K562 (cell line): Measurements from ENCODE around the gene ZDHHC5. TPM values are rescaled to one million over a fixed set of nuclear protein-coding genes. Genes with fewer than 3 reads are reported as not detected.
A peak's percentile ranks its signal among the peaks of the same experiment; 100 is the strongest.

Experiments
- ATAC-seq: fragments of 200-7000 bp; cut with Tn5 transposase; 3 replicates; pipeline ENCODE4 v1.9.1; 2020; ENCODE audit warnings: moderate library complexity
- BruUV-seq: library from RNA; stranded (reverse); fragments of 400-500 nt; replicated peaks from 2 replicates; lab custom pipeline; 2021; lab: Mats Ljungman, UMichigan
- CTCF ChIA-PET: fragments of 300-600 bp; formaldehyde crosslinking; extraction: SDS; loops from one replicate; lab custom pipeline; 2021; ENCODE audit warnings: low intra/inter-chr PET ratio; lab: Yijun Ruan, JAX
- POLR2A ChIA-PET: fragments of 300-600, 350-650 bp; sonication (Branson Sonifier 250); formaldehyde crosslinking; extraction: SDS; loops from one replicate; lab custom pipeline; 2021; ENCODE audit warnings: antibody characterized with exemption, inconsistent platforms; lab: Yijun Ruan, JAX
- DNase-seq, 4 experiments: peaks; one replicate each; pipeline versions ENCODE4 v3.0.0 to v3.0.0-alpha.2; 2011 to 2018; ENCODE audit warnings: low spot score in 3 of 4, mixed read lengths in 3 of 4; ENCODE audit errors: extremely low read depth in 1 of 4
- FAIRE-seq: peaks from 2 replicates; lab custom pipeline; 2011; peaks lifted over from hg19 to GRCh38; lab: Jason Lieb, UNC
- H2AFZ ChIP-seq: 2 replicates; pipeline ENCODE4 v1.6.0; 2011; ENCODE audit warnings: low read depth, low read length, control low read depth, inconsistent platforms
- H3K27ac ChIP-seq: fragments of 200-600 bp; 3 replicates; pipeline ENCODE4 v1.8.0; 2011; ENCODE audit warnings: low read depth, mild to moderate bottlenecking, control low read depth, inconsistent platforms, low read length, moderate library complexity, mixed read lengths; ENCODE audit errors: extremely low read depth
- H3K27me3 ChIP-seq, 2 experiments: fragments of 300-600 bp in 1 of 2; 2 replicates in 1 of 2; 3 replicates in 1 of 2; pipeline versions ENCODE4 v1.6.0 to v1.8.0; 2011; ENCODE audit warnings: inconsistent platforms in 2 of 2, low read length in 2 of 2, mild to moderate bottlenecking in 1 of 2, mixed read lengths in 1 of 2, moderate library complexity in 1 of 2; ENCODE audit not compliant: control insufficient read depth in 2 of 2, insufficient read depth in 2 of 2
- H3K36me3 ChIP-seq: fragments of 300-600 bp; 3 replicates; pipeline ENCODE4 v1.8.0; 2011; ENCODE audit warnings: mild to moderate bottlenecking, low read length, inconsistent platforms; ENCODE audit not compliant: control insufficient read depth, insufficient read depth
- H3K4me1 ChIP-seq, 2 experiments: fragments of 200-600 bp in 1 of 2; replicated peaks in 1 of 2; 2 replicates in 1 of 2; 3 replicates in 1 of 2; pipeline versions ENCODE4 v1.5.1 to v1.8.0; 2011; ENCODE audit warnings: inconsistent platforms in 2 of 2, low read length in 2 of 2, mild to moderate bottlenecking in 1 of 2, mixed read lengths in 1 of 2, moderate library complexity in 1 of 2; ENCODE audit not compliant: control insufficient read depth in 2 of 2, insufficient read depth in 2 of 2
- H3K4me2 ChIP-seq: 2 replicates; pipeline ENCODE4 v1.6.1; 2011; ENCODE audit warnings: low read length, control low read depth, inconsistent platforms, mixed read lengths; ENCODE audit not compliant: insufficient read depth
- H3K4me3 ChIP-seq: fragments of 200-600 bp; sonication (generic), shearing (Covaris generic); 2 replicates; pipeline ENCODE4 v1.5.1; 2016; ENCODE audit warnings: control low read depth, inconsistent platforms
- H3K79me2 ChIP-seq: fragments of 200-600 bp; 3 replicates; pipeline ENCODE4 v1.8.0; 2011; ENCODE audit warnings: low read length, inconsistent platforms; ENCODE audit not compliant: control insufficient read depth, insufficient read depth
- H3K9ac ChIP-seq, 2 experiments: 2 replicates each; pipeline versions ENCODE4 v1.6.0 to v1.6.1; 2011; ENCODE audit warnings: low read depth in 2 of 2, low read length in 2 of 2, control low read depth in 1 of 2, inconsistent platforms in 1 of 2, mild to moderate bottlenecking in 1 of 2, mixed read lengths in 1 of 2; ENCODE audit not compliant: insufficient read depth in 1 of 2
- H3K9me1 ChIP-seq: one replicate; pipeline ENCODE4 v1.6.0; 2011; ENCODE audit warnings: inconsistent platforms, mild to moderate bottlenecking, low read length, moderate library complexity; ENCODE audit not compliant: control insufficient read depth, insufficient read depth
- H3K9me3 ChIP-seq: replicated peaks from 2 replicates; pipeline ENCODE4 v1.5.1; 2011; ENCODE audit warnings: low read depth, low read length, inconsistent platforms; ENCODE audit not compliant: control insufficient read depth, insufficient read depth
- H4K20me1 ChIP-seq: replicated peaks from 2 replicates; pipeline ENCODE4 v1.6.1; 2011; ENCODE audit warnings: low read length, inconsistent platforms, mixed read lengths; ENCODE audit not compliant: control insufficient read depth, insufficient read depth
- CREM ChIP-seq: IDR thresholded peaks from 2 replicates; pipeline ENCODE4 v1.6.1; 2014; ENCODE audit warnings: antibody characterized with exemption, low read depth
- MYNN ChIP-seq, 2 experiments: sonication (generic); formaldehyde crosslinking in 1 of 2; IDR thresholded peaks; 2 replicates each; pipeline versions ENCODE4 v1.5.0 to v1.6.1; 2016 to 2020; ENCODE audit warnings: antibody characterized with exemption in 1 of 2, missing genetic modification reagents in 1 of 2
- TBP ChIP-seq: optimal IDR thresholded peaks from 2 replicates; pipeline ENCODE3; 2011; ENCODE audit warnings: low read depth, low read length, improper control_type of control experiment
- ZNF780A ChIP-seq: fragments of 250-450 bp; sonication (Bioruptor Pico); IDR thresholded peaks from 2 replicates; pipeline ENCODE4 v1.5.0; 2021; ENCODE audit warnings: mild to moderate bottlenecking
- ZNF79 ChIP-seq: fragments of 250-450 bp; sonication (Bioruptor Pico); IDR thresholded peaks from 2 replicates; pipeline ENCODE4 v1.4.0; 2020; ENCODE audit warnings: low read depth, mild to moderate bottlenecking, moderate library complexity
- WGBS: fragments of 100-300 bp; shearing (Covaris generic); methylation state at CpG from one replicate; pipeline ENCODE4 v1.1.6; 2016; ENCODE audit warnings: low coverage, mixed read lengths; ENCODE audit not compliant: insufficient coverage; ENCODE audit errors: missing lambda C conversion rate; 5-methylcytosine and 5-hydroxymethylcytosine counted together
- in situ Hi-C: fragments of 300-500 bp; cut with MboI; formaldehyde crosslinking; loops from 4 replicates; pipeline ENCODE4 v1.15.0; 2018; ENCODE audit warnings: inconsistent platforms, mixed read lengths
- intact Hi-C: fragments of 100-400 bp; cut with micrococcal nuclease; formaldehyde crosslinking; loops from 2 replicates; pipeline ENCODE4 v1.14.2; 2022
- polyA plus RNA-seq, 8 experiments: library from polyadenylated mRNA; depleted of rRNA in 4 of 8; stranded (reverse) in 5 of 8; unstranded in 3 of 8; fragments of >200 nt; fragmentation: Nextera tagmentation in 2 of 8; fragmentation: Illumina TruSeq in 1 of 8; extraction: Ambion mirVana in 2 of 8; extraction: Trizol in 1 of 8; gene quantifications; 2 replicates each; pipeline versions ENCODE4 v1.2.1 to v1.2.3, GENCODE V29; 2011 to 2014; ENCODE audit warnings: inconsistent platforms in 1 of 8, missing spikeins in 1 of 8
- total RNA-seq, 7 experiments: library from RNA; depleted of rRNA in 6 of 7; stranded (reverse); fragments of >200 nt in 6 of 7; fragmentation: Illumina TruSeq in 2 of 7; extraction: Trizol in 2 of 7; gene quantifications; 2 replicates each; pipeline versions ENCODE4 v1.2.1 to v1.2.3, GENCODE V29; 2011 to 2021; ENCODE audit warnings: low replicate concordance in 1 of 7
- TF ChIP-seq, protein P1 (sequence below): fragments of 250-450 bp; sonication (Bioruptor Pico); IDR thresholded peaks from 2 replicates; pipeline ENCODE4 v1.8.0; 2022; ENCODE audit warnings: inconsistent platforms
- TF ChIP-seq, protein P2 (sequence below), 3 experiments: IDR thresholded peaks in 2 of 3; conservative IDR thresholded peaks in 1 of 3; 2 replicates each; pipeline ENCODE4 v1.5.1; 2011 to 2012; ENCODE audit warnings: low read length in 3 of 3, mild to moderate bottlenecking in 3 of 3, control low read depth in 2 of 3, improper control_type of control experiment in 1 of 3, inconsistent platforms in 1 of 3, low read depth in 1 of 3, mixed read lengths in 1 of 3, moderate library complexity in 1 of 3; ENCODE audit not compliant: insufficient read depth in 2 of 3

ZDHHC5 gene
- total and polyA plus RNA-seq, 9 of the 15 experiments (the other 6 are each of a cell fraction or from before 2014, with no cell fraction given): 3.8 to 64.2 (median 35.9) TPM

DNA sequence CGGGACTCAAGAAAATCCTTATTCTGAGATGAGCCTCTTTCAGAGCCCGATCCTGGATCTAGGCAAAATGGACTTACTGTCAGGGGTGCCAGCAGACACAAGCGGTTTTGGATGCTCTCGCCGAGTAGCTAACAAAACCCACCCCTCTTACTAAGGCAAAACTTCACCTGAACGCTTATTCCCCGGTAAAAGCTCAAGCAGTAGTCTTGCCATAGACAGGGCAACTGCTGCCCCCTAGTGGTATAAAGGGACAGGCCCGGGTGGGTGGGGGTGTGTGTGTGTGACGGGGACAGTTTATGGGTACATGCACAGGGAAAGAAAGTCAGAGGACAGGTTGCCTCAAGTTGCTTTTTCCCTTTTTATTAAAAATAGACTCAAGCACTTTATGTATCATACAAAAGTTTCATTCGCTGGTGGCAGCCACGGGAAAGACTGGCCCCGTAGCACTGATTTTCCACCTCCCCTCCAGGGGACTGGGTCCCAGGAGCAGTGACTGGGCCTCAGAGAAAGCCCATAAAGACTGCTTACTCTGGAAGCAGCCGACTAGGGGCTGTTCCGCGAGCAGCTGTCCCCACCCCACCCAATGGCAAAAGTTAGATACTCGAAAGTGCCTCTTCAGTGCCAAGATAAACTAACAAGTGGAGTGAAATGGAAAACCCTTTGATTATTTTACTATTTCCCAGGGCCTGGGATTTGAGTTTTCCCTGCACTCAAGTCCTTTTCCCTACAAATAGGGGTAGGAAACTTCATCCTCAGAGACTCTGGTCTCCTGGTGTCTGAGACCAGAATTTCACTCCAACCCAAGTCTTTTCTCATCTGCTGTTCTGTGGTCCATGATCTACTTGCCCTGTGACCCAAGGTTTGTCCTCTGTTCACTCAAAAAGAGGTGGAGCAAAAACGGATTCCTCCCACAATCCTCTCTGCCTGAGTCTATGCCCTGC, 22.9 kb upstream of the ZDHHC5 start:
- H3K4me3 ChIP-seq: no peak overlapping the region
- peak; percentile 68 for FAIRE-seq
- peaks cover 0 to 15% of the 10 kb centered on the region in 2 experiments; a peak in 2 of 5 replicates for H3K27me3 ChIP-seq
- in situ Hi-C loops (loop anchor here (5.0 to 10.0 kb wide), 3 partner anchors 78 to 303 kb away; partner anchors contain the start of gene UBE2L6), intact Hi-C loops (loop anchor here (2.0 kb wide), 1 partner anchor 300 kb away; no protein-coding TSS in a partner anchor)
- WGBS: 12% methylated on average over 17 of the region's 17 CpGs
- BruUV-seq: no TSS peak
- DNase-seq: peak; percentile 83 to 87 (median 86)
- peak; percentile 84 for ATAC-seq
- H3K36me3 ChIP-seq: no peaks in the 10 kb centered on the region
- peak overlapping the region in 1 of 2 experiments; percentile 4; a peak in 1 of 4 replicates for H3K9ac ChIP-seq
- no peaks in the 10 kb centered on the region; the same call in 1 of the 2 replicates for H4K20me1 ChIP-seq
- no peaks in the 10 kb centered on the region for H3K9me1 ChIP-seq
- no peak overlapping the region for H3K27ac ChIP-seq
- H3K9me3 ChIP-seq: no peaks in the 10 kb centered on the region
- H2AFZ ChIP-seq: no peak overlapping the region
- ChIA-PET CTCF (interaction anchor here (0.8 to 1.5 kb wide), 4 partner anchors 77 to 154 kb away, joined by 4 to 8 read pairs (median 4); partner anchors contain the start of genes TIMM10 and UBE2L6), POLR2A (interaction anchor here (0.6 kb wide), 2 partner anchors 44 to 188 kb away, joined by 3 to 4 read pairs; no protein-coding TSS in a partner anchor)
- no peaks in the 10 kb centered on the region for H3K79me2 ChIP-seq
- H3K4me2 ChIP-seq: no peak overlapping the region
- peaks cover 31 to 34% of the 10 kb centered on the region in 2 experiments for H3K4me1 ChIP-seq
- TF ChIP-seq CREM: 0 out of 2 replicates have a peak, but pooled peaks have one; percentile 29
- no peak for TF ChIP-seq ZNF79 (CRISPR knock-in tag)
- no peak for TF ChIP-seq MYNN (IDR thresholded peaks at IDR 0.05)
- TF ChIP-seq MYNN (CRISPR knock-in tag; IDR thresholded peaks at IDR 0.05): no peak
- TF ChIP-seq, protein P1, sequence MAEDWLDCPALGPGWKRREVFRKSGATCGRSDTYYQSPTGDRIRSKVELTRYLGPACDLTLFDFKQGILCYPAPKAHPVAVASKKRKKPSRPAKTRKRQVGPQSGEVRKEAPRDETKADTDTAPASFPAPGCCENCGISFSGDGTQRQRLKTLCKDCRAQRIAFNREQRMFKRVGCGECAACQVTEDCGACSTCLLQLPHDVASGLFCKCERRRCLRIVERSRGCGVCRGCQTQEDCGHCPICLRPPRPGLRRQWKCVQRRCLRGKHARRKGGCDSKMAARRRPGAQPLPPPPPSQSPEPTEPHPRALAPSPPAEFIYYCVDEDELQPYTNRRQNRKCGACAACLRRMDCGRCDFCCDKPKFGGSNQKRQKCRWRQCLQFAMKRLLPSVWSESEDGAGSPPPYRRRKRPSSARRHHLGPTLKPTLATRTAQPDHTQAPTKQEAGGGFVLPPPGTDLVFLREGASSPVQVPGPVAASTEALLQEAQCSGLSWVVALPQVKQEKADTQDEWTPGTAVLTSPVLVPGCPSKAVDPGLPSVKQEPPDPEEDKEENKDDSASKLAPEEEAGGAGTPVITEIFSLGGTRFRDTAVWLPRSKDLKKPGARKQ (CRISPR knock-in tag): peak; percentile 60; the same call in 1 of the 2 replicates
- no peak for TF ChIP-seq TBP
- TF ChIP-seq, protein P2, sequence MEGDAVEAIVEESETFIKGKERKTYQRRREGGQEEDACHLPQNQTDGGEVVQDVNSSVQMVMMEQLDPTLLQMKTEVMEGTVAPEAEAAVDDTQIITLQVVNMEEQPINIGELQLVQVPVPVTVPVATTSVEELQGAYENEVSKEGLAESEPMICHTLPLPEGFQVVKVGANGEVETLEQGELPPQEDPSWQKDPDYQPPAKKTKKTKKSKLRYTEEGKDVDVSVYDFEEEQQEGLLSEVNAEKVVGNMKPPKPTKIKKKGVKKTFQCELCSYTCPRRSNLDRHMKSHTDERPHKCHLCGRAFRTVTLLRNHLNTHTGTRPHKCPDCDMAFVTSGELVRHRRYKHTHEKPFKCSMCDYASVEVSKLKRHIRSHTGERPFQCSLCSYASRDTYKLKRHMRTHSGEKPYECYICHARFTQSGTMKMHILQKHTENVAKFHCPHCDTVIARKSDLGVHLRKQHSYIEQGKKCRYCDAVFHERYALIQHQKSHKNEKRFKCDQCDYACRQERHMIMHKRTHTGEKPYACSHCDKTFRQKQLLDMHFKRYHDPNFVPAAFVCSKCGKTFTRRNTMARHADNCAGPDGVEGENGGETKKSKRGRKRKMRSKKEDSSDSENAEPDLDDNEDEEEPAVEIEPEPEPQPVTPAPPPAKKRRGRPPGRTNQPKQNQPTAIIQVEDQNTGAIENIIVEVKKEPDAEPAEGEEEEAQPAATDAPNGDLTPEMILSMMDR (IDR thresholded peaks at IDR 0.05 in 2 of 3, conservative IDR thresholded peaks at IDR 0.05 in 1 of 3; ENCODE audit: insufficient read depth in 2 of 3, low read depth in 1 of 3, low read length in 3 of 3): peak; percentile 80 to 85 (median 82)
- no peak for TF ChIP-seq ZNF780A (CRISPR knock-in tag)
